ENCODE results near the gene KLHL13.
"Not testable (repeated sequence)": the region's sequence is repeated elsewhere in the genome, so short reads cannot be mapped to it uniquely, and the experiment has no call there.

Gene KLHL13, protein sequence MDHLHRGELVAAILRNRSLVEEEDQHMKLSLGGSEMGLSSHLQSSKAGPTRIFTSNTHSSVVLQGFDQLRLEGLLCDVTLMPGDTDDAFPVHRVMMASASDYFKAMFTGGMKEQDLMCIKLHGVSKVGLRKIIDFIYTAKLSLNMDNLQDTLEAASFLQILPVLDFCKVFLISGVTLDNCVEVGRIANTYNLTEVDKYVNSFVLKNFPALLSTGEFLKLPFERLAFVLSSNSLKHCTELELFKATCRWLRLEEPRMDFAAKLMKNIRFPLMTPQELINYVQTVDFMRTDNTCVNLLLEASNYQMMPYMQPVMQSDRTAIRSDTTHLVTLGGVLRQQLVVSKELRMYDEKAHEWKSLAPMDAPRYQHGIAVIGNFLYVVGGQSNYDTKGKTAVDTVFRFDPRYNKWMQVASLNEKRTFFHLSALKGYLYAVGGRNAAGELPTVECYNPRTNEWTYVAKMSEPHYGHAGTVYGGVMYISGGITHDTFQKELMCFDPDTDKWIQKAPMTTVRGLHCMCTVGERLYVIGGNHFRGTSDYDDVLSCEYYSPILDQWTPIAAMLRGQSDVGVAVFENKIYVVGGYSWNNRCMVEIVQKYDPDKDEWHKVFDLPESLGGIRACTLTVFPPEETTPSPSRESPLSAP

GRCh38 chrX:118116713-118117550 lies at the start of gene KLHL13:
KLHL13 (minus strand) TSS chrX:118116810; CDS start chrX:118028473, 88,337 bp downstream.
- DNase-seq = peak; percentile 37

DNA sequence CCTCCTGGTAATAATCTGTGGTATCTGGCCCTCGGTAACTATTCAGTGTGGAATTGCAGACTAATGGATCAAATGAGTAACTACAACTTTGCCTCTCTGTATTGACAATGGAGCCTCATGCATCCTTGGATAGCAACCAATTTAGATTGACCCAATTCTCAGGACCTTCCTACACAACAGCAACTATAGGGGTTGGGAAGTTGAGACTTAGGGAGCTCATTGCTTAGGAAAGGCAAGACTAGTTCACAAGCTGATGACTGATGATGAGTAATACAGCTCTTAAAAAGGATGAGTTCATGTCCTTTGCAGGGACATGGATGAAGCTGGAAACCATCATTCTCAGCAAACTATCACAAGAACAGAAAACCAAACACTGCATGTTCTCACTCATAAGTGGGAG lies 47.5 kb upstream of the KLHL13 start:
- DNase-seq = no peak

DNA sequence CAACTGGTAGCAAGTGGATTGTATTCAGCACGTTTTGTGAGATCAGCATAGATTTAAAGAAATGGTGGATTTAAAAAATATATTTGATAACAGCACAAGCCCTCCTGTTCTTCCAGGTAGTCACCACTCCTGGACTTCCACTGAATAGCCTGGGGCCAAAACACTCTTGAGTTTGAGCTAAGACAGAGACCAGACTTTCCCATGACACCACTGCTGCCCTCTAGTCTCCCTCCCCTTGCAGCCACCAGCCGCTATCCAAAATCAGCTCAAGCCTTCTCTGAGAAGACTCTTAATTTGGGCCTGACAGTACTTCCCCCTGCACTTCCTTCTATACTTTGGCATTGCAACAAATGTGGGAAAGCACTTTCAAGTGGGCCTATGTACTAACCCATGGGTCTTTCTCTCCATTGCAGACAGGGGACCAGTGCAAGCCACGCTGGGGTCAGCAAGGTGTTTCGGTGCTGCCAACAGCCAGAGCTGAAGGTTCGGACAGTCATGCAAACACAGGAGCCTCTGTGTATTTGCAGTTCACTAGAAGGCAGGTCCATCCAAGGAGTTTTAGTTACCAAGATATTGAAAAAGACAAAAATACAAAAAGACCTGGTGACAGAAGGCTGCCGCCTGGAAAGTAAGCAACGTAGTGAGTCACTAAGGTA lies 40.5 kb upstream of the KLHL13 start:
- DNase-seq = no peak

DNA sequence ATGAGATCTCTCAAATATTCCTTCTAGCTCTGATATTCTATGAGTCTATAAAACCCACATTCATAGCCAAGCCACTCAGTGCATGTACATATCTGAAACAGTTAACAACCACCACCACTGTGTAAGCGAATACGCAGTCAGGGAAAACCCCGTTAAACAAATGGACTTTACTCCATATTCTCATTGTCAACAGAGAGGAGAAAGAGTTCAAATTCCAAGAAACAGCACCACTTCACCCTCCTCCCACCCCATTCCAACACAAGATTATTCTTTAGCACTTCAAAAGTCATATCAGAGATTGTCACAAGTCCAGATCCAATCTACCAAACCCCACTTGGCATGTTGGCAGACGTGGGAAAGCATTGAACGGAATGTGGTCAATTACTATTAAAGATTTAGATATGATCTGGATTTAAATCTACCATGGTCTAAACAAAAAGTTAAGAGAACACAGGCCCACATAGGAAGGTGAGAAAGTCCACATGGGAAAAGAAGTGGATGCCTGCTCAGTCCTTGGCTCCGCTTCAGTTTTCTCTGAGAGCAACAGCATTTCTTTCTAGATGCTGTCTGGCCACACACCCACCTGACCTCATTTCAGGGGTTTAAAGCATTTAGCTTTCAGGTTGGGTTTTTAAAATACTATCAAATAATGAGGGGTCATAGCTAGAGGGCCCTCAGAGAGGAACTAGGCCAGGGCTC lies 39.8 kb upstream of the KLHL13 start:
- DNase-seq = no peak

DNA sequence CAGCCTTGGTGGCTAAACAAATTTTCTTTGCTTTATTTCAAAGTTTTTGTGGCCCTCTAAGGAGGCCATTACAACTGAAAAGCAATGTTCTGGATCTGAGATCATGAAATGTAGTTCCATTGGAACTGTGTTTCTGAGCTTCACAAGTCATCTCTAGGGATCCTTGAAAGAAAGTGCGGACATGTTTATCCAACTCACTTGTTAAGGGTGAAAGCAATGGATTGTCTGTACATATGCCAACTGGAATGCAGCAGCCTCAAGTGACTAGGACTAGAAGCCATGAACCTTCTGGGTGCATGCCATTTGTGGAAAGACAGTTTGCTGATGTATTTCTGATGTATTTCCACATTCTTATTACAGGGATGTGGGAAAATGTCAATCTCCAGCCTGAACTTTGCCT lies 36.7 kb upstream of the KLHL13 start:
- DNase-seq = no peak

DNA sequence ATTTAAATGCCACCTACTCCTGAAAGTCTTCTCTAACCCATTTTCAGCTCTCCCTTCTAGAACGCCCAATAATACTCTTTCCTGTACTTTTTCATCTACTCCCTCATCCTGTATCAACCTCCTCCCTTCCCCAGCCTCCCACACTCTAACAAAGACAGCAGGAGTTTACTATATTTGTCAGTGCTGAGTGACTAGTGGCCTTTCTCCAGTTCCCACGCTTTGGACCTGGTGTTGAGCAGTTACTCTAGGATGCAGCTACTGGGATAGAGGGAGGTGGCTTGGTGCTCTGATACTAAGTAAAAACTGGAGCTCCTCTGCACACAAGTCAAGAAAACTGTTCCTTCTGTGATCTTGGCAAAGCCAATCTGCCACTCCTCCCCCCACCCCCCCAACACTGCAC lies 36.1 kb upstream of the KLHL13 start:
- no peak for DNase-seq

DNA sequence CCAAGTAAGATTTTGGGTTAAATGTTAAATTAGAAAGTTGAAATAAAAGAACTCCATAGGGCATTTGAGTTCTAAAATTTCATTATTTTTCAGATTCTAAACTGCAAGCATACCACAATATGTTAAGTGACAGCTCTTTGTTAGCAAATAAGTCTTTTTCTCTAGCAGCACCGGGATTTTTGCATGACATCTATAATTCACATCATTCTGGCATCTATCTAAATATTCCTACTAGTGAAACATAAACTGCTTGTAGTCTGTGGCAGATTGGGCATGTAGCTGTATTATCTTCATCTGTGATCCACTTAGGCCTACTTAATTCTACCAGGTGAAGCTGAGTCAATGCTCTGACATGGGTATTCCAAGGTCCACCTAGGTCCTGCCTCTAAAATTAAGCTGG lies 32.1 kb upstream of the KLHL13 start:
- DNase-seq = no peak

DNA sequence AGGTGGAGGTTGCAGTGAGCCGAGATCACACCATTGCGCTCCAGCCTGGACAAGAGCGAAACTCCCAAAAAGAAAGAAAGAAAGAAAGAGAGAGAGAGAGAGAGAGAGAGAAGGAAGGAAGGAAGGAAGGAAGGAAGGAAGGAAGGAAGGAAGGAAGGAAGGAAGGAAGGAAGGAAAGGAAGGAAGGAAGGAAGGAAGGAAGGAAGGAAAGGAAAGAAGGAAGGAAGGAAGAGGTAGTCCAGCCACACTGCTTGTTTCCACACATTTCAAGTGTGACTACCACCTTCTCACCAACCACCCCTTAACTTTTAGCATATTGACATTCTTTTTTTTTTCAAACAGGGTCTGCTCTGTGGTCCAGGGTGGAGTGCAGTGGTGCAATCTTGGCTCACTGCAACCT lies 31.2 kb upstream of the KLHL13 start:
- not testable (repeated sequence) for DNase-seq

DNA sequence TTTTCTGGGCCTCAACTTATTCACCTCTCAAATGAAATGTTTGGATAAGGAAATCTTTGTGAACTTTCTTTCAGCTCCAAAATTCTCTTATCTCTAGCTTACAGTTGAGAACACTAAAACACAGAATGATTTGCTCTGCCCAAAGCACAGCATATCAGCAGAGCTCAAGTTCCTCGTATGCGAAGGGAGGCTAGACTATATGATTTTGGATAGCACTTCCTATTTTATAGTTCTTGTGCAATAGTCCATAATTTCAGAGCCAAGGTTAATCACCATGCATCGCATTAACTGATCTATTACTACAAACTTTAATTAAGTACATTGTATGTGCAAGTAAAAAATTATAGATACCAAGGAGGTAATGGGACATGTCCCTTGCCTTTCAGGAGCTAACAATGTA lies 27.0 kb upstream of the KLHL13 start:
- no peak for DNase-seq

DNA sequence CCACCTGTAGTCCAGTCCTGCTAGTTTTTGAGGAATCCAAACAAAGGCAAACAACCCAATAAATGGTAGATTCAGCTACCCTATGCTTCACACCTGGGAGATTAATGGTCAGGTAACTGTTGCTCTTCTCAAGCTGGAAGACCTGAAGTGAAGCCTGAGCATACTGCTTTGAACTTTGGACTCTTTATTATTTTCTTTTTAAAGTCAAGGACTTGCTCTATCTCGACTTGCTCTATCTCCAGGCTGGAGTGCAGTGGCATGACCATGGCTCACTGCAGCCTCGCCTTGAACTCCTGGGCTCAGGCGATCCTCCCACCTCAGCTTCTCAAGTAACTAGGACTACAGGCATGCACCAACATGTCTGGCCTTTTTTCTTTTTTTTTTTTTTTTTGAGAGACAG lies 14.7 kb upstream of the KLHL13 start:
- DNase-seq = no peak

- no peak for DNase-seq
These were observed 13.1 kb upstream of the KLHL13 start for GRCh38 chrX:118129681-118130080.

- no peak for DNase-seq
These were observed 12.1 kb upstream of the KLHL13 start for GRCh38 chrX:118128724-118129123.

- no peak for DNase-seq
These were observed 9.7 kb upstream of the KLHL13 start for GRCh38 chrX:118126286-118126685.

- DNase-seq = not testable (repeated sequence)
These were observed 7.6 kb upstream of the KLHL13 start for GRCh38 chrX:118124243-118124642.

DNA sequence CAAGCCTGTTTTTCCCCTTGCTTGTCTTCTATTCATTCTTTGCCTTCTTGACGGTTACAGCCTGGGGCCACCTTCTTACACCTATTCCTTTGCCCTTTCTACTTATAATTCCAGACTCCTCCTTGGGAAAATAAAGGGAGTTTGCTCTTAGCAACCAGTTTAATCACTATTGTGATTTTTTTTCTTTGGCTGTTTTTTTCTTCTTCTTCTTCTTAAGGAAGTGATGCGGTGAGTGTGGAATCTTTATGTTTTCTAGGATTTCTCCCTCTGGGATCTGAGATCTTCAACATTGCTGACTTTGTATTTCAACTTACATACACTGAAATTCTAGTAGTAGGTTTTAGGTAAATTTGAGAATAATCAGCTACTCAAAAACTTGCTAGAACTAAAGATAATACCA lies 1.1 kb upstream of the KLHL13 start:
- no peak for DNase-seq

GRCh38 chrX:118115953-118116712 lies 477 bp downstream of the KLHL13 start:
- DNase-seq = peak; percentile 7

GRCh38 chrX:118114971-118115370 lies 1.6 kb downstream of the KLHL13 start:
- DNase-seq = no peak

GRCh38 chrX:118109065-118109464 lies 7.5 kb downstream of the KLHL13 start:
- no peak for DNase-seq

DNA sequence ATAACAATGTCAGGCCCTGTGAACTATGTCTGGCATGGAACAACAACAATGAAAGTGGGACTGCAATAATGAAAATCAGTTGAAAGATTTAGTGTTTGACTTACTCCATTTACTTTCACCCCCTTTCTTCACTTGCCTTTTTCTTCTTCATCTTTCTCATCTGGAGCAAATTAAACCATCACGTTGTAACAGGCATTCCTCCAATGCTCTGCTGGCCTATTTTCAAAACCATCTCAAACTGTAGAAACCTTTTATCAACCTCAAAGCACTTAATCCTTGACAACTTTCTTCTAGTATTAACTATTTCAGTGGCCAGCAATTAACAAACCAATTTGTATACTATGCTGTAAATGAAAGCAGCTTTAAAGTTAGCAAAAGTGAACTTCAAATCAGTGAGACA lies 8.3 kb downstream of the KLHL13 start:
- no peak for DNase-seq

DNA sequence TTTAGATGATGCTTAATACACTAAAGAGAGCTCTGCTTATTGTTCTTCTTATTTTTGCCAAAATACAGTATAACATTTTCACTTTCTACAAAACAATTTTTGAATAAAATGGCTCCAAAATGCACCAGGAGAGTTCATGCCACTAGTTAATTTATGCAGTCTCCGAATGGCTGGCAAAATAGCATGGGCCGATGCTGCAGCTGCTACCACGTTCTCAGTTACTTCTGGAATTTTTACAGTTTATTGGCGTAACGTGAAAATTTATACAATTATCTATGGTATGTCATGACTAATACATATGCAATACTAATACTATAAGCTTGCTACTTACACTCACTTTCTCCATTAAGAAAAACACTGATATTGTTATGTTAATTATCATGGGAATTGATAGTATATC lies 16.5 kb downstream of the KLHL13 start:
- DNase-seq = no peak

DNA sequence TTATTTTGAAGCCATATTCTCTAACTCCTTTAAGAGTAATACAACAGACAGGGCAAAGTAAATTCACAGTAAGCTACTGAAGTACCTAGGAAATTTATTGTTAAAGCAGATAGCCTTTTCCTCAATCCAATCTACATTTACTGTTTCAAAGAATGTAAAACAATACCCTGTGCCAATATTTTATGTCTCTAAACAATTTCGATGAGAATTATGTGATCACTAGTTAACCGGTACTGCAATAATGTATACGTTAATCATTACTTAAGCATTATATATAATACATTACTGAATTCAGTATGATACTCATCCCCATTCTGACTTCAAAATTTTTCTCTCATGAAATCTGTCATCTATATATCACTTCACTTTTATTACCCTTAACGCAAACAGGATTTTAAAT lies 28.5 kb downstream of the KLHL13 start:
- DNase-seq = no peak

DNA sequence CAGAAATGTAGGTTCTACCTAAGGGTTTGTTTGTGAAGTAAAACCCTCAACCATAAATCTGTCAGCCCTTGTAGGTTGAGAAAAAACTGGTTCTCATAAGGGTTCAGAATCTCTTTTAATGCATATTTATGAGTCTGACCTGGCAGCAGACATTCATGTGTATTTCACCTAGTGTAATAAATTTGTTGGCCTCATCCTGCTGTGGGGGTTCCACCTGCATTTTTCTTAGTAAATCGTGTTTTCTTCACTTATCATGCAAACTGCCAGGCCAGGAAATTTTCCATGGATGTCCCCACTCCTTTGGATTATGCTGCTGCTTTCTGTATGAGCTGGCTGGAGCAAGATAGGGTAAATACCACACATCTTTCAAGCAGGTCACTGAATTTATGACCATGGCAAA lies 42.4 kb downstream of the KLHL13 start:
- DNase-seq = no peak
